ENCODE data around the gene LZTR1. TPM values are rescaled to one million over a fixed set of nuclear protein-coding genes. Genes with fewer than 3 reads are reported as not detected.

LZTR1 gene
- total RNA-seq, 1 experiment from 2014 or later, result 54.3 TPM

DNA sequence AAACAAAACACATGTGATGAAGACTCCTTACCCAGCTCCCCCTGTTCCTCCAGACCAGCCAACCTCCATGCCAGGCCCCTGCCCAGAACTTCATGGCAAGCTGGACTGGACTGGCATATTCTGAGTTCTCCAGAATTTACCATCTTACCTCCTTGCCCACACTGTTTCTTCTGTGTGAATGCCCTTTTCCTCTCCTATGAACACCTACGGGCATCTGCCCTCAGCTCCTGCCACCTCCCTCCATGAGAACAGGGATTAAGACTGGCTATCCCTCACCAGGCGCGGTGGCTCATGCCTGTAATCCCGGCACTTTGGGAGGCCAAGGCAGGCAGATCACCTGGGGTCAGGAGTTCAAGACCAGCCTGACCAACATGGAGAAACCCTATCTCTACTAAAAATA is 21.5 kb upstream of the LZTR1 start:
- DNase-seq (ENCODE audit: low spot score), result no peak
- no peaks in the 10 kb centered on the region for H3K9me3 ChIP-seq (ENCODE audit: low read depth, low read length, poor library complexity, severe bottlenecking)
- no peaks in the 10 kb centered on the region for H3K36me3 ChIP-seq (ENCODE audit: insufficient read depth, low read length, poor library complexity, severe bottlenecking)
- ChIA-PET CTCF (no interaction called here), POLR2A (ENCODE audit: low non-redundant PET) (no interaction called here)
- no peaks in the 10 kb centered on the region for H3K4me1 ChIP-seq (ENCODE audit: insufficient read depth, low read length, poor library complexity, severe bottlenecking)
- no TSS peak for BruUV-seq (replicated peaks)
- H3K27ac ChIP-seq (ENCODE audit: low read depth, low read length, poor library complexity, severe bottlenecking), result no peak overlapping the region
- intact Hi-C loops (cut with micrococcal nuclease; ENCODE audit: unreplicated experiment), result no loop called here
- no peak for TF ChIP-seq CTCF (conservative IDR thresholded peaks at IDR 0.05; ENCODE audit: low read depth, low read length)
- no peak for TF ChIP-seq EZH2 (IDR thresholded peaks at IDR 0.05; ENCODE audit: borderline replicate concordance, low read depth, low read length, poor library complexity, severe bottlenecking)
- H3K27me3 ChIP-seq (replicated peaks; ENCODE audit: insufficient read depth, low read depth, low read length, poor library complexity), result peaks cover 4% of the 10 kb centered on the region
- H3K4me3 ChIP-seq (ENCODE audit: low read depth, low read length, poor library complexity, severe bottlenecking), result no peak overlapping the region

DNA sequence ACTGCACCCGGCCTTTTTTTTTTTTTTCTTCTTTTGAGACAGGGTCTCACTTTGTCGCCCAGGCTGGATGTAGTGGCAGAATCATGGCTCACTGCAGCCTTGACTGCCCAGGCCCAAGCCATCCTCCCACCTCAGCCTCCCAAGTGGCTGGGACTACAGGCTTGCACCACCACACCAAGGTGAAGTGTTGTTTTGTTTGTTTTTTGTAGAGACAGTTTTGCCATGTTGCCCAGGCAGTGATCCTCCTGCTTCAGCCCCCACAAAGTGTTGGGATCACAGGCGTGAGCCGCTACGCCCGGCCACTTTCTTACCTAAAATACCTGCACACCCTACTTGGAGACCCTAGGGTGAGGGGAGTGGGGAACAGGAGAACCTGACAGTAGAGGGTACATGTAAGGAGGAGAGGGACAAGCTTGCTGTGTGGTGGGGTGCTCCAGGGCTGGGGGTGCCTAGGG is 19.6 kb upstream of the LZTR1 start:
- POLR2A ChIA-PET (ENCODE audit: low non-redundant PET), result no interaction called here
- Histone ChIP-seq H3K9me3 (ENCODE audit: low read depth, low read length, poor library complexity, severe bottlenecking) (no peaks in the 10 kb centered on the region), H3K4me3 (ENCODE audit: low read depth, low read length, poor library complexity, severe bottlenecking) (no peak overlapping the region), H3K4me1 (ENCODE audit: insufficient read depth, low read length, poor library complexity, severe bottlenecking) (no peaks in the 10 kb centered on the region), H3K27me3 (replicated peaks; ENCODE audit: insufficient read depth, low read depth, low read length, poor library complexity) (peaks cover 4% of the 10 kb centered on the region), H3K36me3 (ENCODE audit: insufficient read depth, low read length, poor library complexity, severe bottlenecking) (no peaks in the 10 kb centered on the region), H3K27ac (ENCODE audit: low read depth, low read length, poor library complexity, severe bottlenecking) (no peak overlapping the region)
- no peak for TF ChIP-seq EZH2 (IDR thresholded peaks at IDR 0.05; ENCODE audit: borderline replicate concordance, low read depth, low read length, poor library complexity, severe bottlenecking)
- no peak for TF ChIP-seq CTCF (conservative IDR thresholded peaks at IDR 0.05; ENCODE audit: low read depth, low read length)
- CTCF ChIA-PET, result interaction anchor here (0.6 kb wide), 1 partner anchor 15 kb away, joined by 4 read pairs; no protein-coding TSS in a partner anchor
- BruUV-seq (replicated peaks), result no TSS peak
- intact Hi-C loops (cut with micrococcal nuclease; ENCODE audit: unreplicated experiment), result no loop called here
- DNase-seq (ENCODE audit: low spot score), result no peak

GRCh38 chr22:20963201-20964052 is 18.7 kb upstream of the LZTR1 start:
- no TSS peak for BruUV-seq (replicated peaks)
- Histone ChIP-seq H3K9me3 (ENCODE audit: low read depth, low read length, poor library complexity, severe bottlenecking) (no peaks in the 10 kb centered on the region), H3K36me3 (ENCODE audit: insufficient read depth, low read length, poor library complexity, severe bottlenecking) (no peaks in the 10 kb centered on the region), H3K27ac (ENCODE audit: low read depth, low read length, poor library complexity, severe bottlenecking) (no peak overlapping the region), H3K4me1 (ENCODE audit: insufficient read depth, low read length, poor library complexity, severe bottlenecking) (no peaks in the 10 kb centered on the region), H3K4me3 (ENCODE audit: low read depth, low read length, poor library complexity, severe bottlenecking) (no peak overlapping the region), H3K27me3 (replicated peaks; ENCODE audit: insufficient read depth, low read depth, low read length, poor library complexity) (peaks cover 4% of the 10 kb centered on the region)
- DNase-seq (ENCODE audit: low spot score), result no peak
- intact Hi-C loops (cut with micrococcal nuclease; ENCODE audit: unreplicated experiment), result no loop called here
- CTCF ChIA-PET, result no interaction called here
- POLR2A ChIA-PET (ENCODE audit: low non-redundant PET), result no interaction called here
- TF ChIP-seq EZH2 (IDR thresholded peaks at IDR 0.05; ENCODE audit: borderline replicate concordance, low read depth, low read length, poor library complexity, severe bottlenecking), result no peak

Data from A673 (cell line).